IMR-90 (cell line): ENCODE measurements around the gene AVPR2. TPM values are rescaled to one million over a fixed set of nuclear protein-coding genes. Genes with fewer than 3 reads are reported as not detected.

Experiments used
- polyA plus RNA-seq, 3 experiments: library from polyadenylated mRNA; depleted of rRNA; stranded (reverse); fragments of >200 nt; gene quantifications; 2 replicates each; pipeline ENCODE4 v1.2.3, GENCODE V29; 2012; ENCODE audit warnings: low replicate concordance in 1 of 3
- total RNA-seq: library from RNA; depleted of rRNA; stranded (reverse); fragments of >200 nt; gene quantifications from 2 replicates; pipeline ENCODE4 v1.2.3, GENCODE V29; 2012; rRNA removed

AVPR2 gene
- total and polyA plus RNA-seq, 2 of the 4 experiments (the other 2 are of a cell fraction): not detected

Other genes starting within 250 kb of the AVPR2 start
- 0.18 TPM in 1 of 2 replicates, not detected in the other for gene PNCK, start 230.9 kb upstream of the AVPR2 start, total RNA-seq
- gene PNCK, start 230.9 kb upstream of the AVPR2 start, polyA plus RNA-seq (2012; rRNA removed): 0.13 and 0.22 TPM in 2 replicates
- 6.7 and 7.2 TPM in 2 replicates for gene SLC6A8, start 216.7 kb upstream of the AVPR2 start, total RNA-seq
- gene SLC6A8, start 216.7 kb upstream of the AVPR2 start, polyA plus RNA-seq (2012; rRNA removed): 21.1 and 25.5 TPM in 2 replicates
- 166 and 244 TPM in 2 replicates for gene BCAP31, start 180.3 kb upstream of the AVPR2 start, total RNA-seq
- 125 and 131 TPM in 2 replicates for gene BCAP31, start 180.3 kb upstream of the AVPR2 start, polyA plus RNA-seq (2012; rRNA removed)
- gene ABCD1, start 179.8 kb upstream of the AVPR2 start, total RNA-seq: 4.3 and 4.7 TPM in 2 replicates
- gene ABCD1, start 179.8 kb upstream of the AVPR2 start, polyA plus RNA-seq (2012; rRNA removed): 7.0 and 8.3 TPM in 2 replicates
- 0.36 and 1.7 TPM in 2 replicates for gene PLXNB3, start 140.4 kb upstream of the AVPR2 start, total RNA-seq
- gene PLXNB3, start 140.4 kb upstream of the AVPR2 start, polyA plus RNA-seq (2012; rRNA removed): 22.3 and 26.9 TPM in 2 replicates
- gene SRPK3, start 123.6 kb upstream of the AVPR2 start, total RNA-seq: 0.36 and 0.56 TPM in 2 replicates
- 0.34 and 0.70 TPM in 2 replicates for gene SRPK3, start 123.6 kb upstream of the AVPR2 start, polyA plus RNA-seq (2012; rRNA removed)
- gene IDH3G, start 110.3 kb upstream of the AVPR2 start, total RNA-seq: 75.8 and 79.4 TPM in 2 replicates
- 85.7 and 95.0 TPM in 2 replicates for gene IDH3G, start 110.3 kb upstream of the AVPR2 start, polyA plus RNA-seq (2012; rRNA removed)
- 118 and 141 TPM in 2 replicates for gene SSR4, start 110.0 kb upstream of the AVPR2 start, total RNA-seq
- 480 and 481 TPM in 2 replicates for gene SSR4, start 110.0 kb upstream of the AVPR2 start, polyA plus RNA-seq (2012; rRNA removed)
- under 0.01 and 0.28 TPM in 2 replicates for gene PDZD4, start 74.1 kb upstream of the AVPR2 start, total RNA-seq
- gene PDZD4, start 74.1 kb upstream of the AVPR2 start, polyA plus RNA-seq (2012; rRNA removed): 0.34 and 0.38 TPM in 2 replicates
- 0.36 and 0.56 TPM in 2 replicates for gene L1CAM, start 18.5 kb upstream of the AVPR2 start, total RNA-seq
- gene L1CAM, start 18.5 kb upstream of the AVPR2 start, polyA plus RNA-seq (2012; rRNA removed): 1.9 and 2.2 TPM in 2 replicates
- gene ARHGAP4, start 21.6 kb downstream of the AVPR2 start, total RNA-seq: 0.18 and 0.28 TPM in 2 replicates
- 0.72 and 0.79 TPM in 2 replicates for gene ARHGAP4, start 21.6 kb downstream of the AVPR2 start, polyA plus RNA-seq (2012; rRNA removed)
- 98.6 and 118 TPM in 2 replicates for gene NAA10, start 30.4 kb downstream of the AVPR2 start, total RNA-seq
- gene NAA10, start 30.4 kb downstream of the AVPR2 start, polyA plus RNA-seq (2012; rRNA removed): 150 and 172 TPM in 2 replicates
- gene RENBP, start 40.0 kb downstream of the AVPR2 start, total RNA-seq: 0.18 TPM in 1 of 2 replicates, not detected in the other
- 0.10 and 0.15 TPM in 2 replicates for gene RENBP, start 40.0 kb downstream of the AVPR2 start, polyA plus RNA-seq (2012; rRNA removed)
- gene HCFC1, start 67.1 kb downstream of the AVPR2 start, total RNA-seq: 3.2 and 4.4 TPM in 2 replicates
- gene HCFC1, start 67.1 kb downstream of the AVPR2 start, polyA plus RNA-seq (2012; rRNA removed): 17.6 and 19.0 TPM in 2 replicates
- gene TMEM187, start 68.1 kb downstream of the AVPR2 start, total RNA-seq: 2.8 and 3.4 TPM in 2 replicates
- gene TMEM187, start 68.1 kb downstream of the AVPR2 start, polyA plus RNA-seq (2012; rRNA removed): 6.2 and 6.3 TPM in 2 replicates
- gene IRAK1, start 115.2 kb downstream of the AVPR2 start, total RNA-seq: 31.9 and 33.3 TPM in 2 replicates
- 50.2 and 61.9 TPM in 2 replicates for gene IRAK1, start 115.2 kb downstream of the AVPR2 start, polyA plus RNA-seq (2012; rRNA removed)
- 8.4 and 10.8 TPM in 2 replicates for gene MECP2, start 193.0 kb downstream of the AVPR2 start, total RNA-seq
- gene MECP2, start 193.0 kb downstream of the AVPR2 start, polyA plus RNA-seq (2012; rRNA removed): 9.7 and 10.1 TPM in 2 replicates
- not detected in 2 replicates for gene OPN1LW, start 239.6 kb downstream of the AVPR2 start, total RNA-seq
- not detected in 2 replicates for gene OPN1LW, start 239.6 kb downstream of the AVPR2 start, polyA plus RNA-seq (2012; rRNA removed)